Measurements from ENCODE around the gene TPSAB1. TPM values are rescaled to one million over a fixed set of nuclear protein-coding genes. Genes with fewer than 3 reads are reported as not detected.

The TPSAB1 gene
- total and polyA plus RNA-seq, 8 donors, result 1.1 to 17.0 (median 4.9) TPM

- Histone ChIP-seq H3K27ac (no peak overlapping the region), H3K36me3 (no peaks in the 10 kb centered on the region), H3K4me1 (no peaks in the 10 kb centered on the region), H3K4me3 (no peak overlapping the region), H3K27me3 (no peaks in the 10 kb centered on the region), H3K9me3 (no peaks in the 10 kb centered on the region)
- no peak for TF ChIP-seq CTCF (IDR thresholded peaks at IDR 0.05)
- WGBS, 2 donors, result 78% methylated on average over 7 of the region's 7 CpGs
- FAIRE-seq, result no peak
- ATAC-seq, result no peak
- intact Hi-C loops (cut with DNase I), result no loop called here
- DNase-seq, result no peak
Observed at GRCh38 chr16:1274767-1275166, 34.3 kb downstream of the TPSAB1 start.

- H3K4me3 ChIP-seq, result no peak overlapping the region
- WGBS, 2 donors, result 42 to 47% methylated on average over 26 to 30 of the region's 30 CpGs
- TF ChIP-seq CTCF (IDR thresholded peaks at IDR 0.05), result no peak
- FAIRE-seq (no peak), DNase-seq (peak in 1 of 6 donors; percentile 63), ATAC-seq (no peak)
- no peaks in the 10 kb centered on the region for H3K4me1 ChIP-seq
- H3K27me3 ChIP-seq, result no peaks in the 10 kb centered on the region
- no peaks in the 10 kb centered on the region for H3K36me3 ChIP-seq
- H3K27ac ChIP-seq, result no peak overlapping the region
- intact Hi-C loops (cut with DNase I), result no loop called here
- no peaks in the 10 kb centered on the region for H3K9me3 ChIP-seq
Observed at GRCh38 chr16:1275791-1276579, 35.5 kb downstream of the TPSAB1 start.

- Histone ChIP-seq H3K4me1 (no peaks in the 10 kb centered on the region), H3K27ac (no peak overlapping the region), H3K4me3 (no peak overlapping the region), H3K36me3 (no peaks in the 10 kb centered on the region), H3K9me3 (no peaks in the 10 kb centered on the region), H3K27me3 (no peaks in the 10 kb centered on the region)
- DNase-seq (no peak), ATAC-seq (no peak), FAIRE-seq (no peak)
- intact Hi-C loops (cut with DNase I), result no loop called here
- WGBS, 2 donors, result 63 to 67% methylated on average over 12 to 14 of the region's 14 CpGs
- TF ChIP-seq CTCF (IDR thresholded peaks at IDR 0.05), result no peak
Observed at GRCh38 chr16:1276580-1276878, 36.0 kb downstream of the TPSAB1 start.

- Histone ChIP-seq H3K4me3 (no peak overlapping the region), H3K9me3 (no peaks in the 10 kb centered on the region), H3K4me1 (no peaks in the 10 kb centered on the region), H3K27ac (no peak overlapping the region), H3K36me3 (no peaks in the 10 kb centered on the region), H3K27me3 (no peaks in the 10 kb centered on the region)
- FAIRE-seq (no peak), DNase-seq (peak in 2 of 6 donors; percentile 17 to 66), ATAC-seq (no peak)
- no peak for TF ChIP-seq CTCF (IDR thresholded peaks at IDR 0.05)
- intact Hi-C loops (cut with DNase I), result no loop called here
- 54 to 68% methylated on average over 19 of the region's 19 CpGs for WGBS, 2 donors
Observed at GRCh38 chr16:1277151-1277598, 36.7 kb downstream of the TPSAB1 start.

GRCh38 chr16:1277617-1278282 is 37.2 kb downstream of the TPSAB1 start:
- no peak for FAIRE-seq
- no peak for TF ChIP-seq CTCF (IDR thresholded peaks at IDR 0.05)
- WGBS, 2 donors, result 33 to 41% methylated on average over 21 of the region's 21 CpGs
- peak in 1 of 6 donors; percentile 55 for DNase-seq
- intact Hi-C loops (cut with DNase I), result no loop called here
- Histone ChIP-seq H3K27me3 (no peaks in the 10 kb centered on the region), H3K4me1 (no peaks in the 10 kb centered on the region), H3K4me3 (no peak overlapping the region), H3K9me3 (no peaks in the 10 kb centered on the region), H3K27ac (no peak overlapping the region), H3K36me3 (no peaks in the 10 kb centered on the region)
- ATAC-seq, result no peak
